ENCODE data around the gene S100A11. TPM values are rescaled to one million over a fixed set of nuclear protein-coding genes. Genes with fewer than 3 reads are reported as not detected.

S100A11 gene
- total and polyA plus RNA-seq, 9 of the 15 experiments (the other 6 are each of a cell fraction or from before 2014, with no cell fraction given): 131 to 808 (median 235) TPM

GRCh38 chr1:152047730-152048415 lies 11.1 kb upstream of the S100A11 start (continued):
- no peak for TF ChIP-seq BRCA1 (IDR thresholded peaks at IDR 0.05)
- TF ChIP-seq BRCA1 (CRISPR knock-in tag; IDR thresholded peaks at IDR 0.05): no peak
- no peak for TF ChIP-seq DEAF1 (CRISPR knock-in tag; IDR thresholded peaks at IDR 0.05)
- 0 out of 2 replicates have a peak, but pooled peaks have one; percentile 21 for TF ChIP-seq PATZ1 (CRISPR knock-in tag; IDR thresholded peaks at IDR 0.05; ENCODE audit: borderline replicate concordance)
- 0 out of 2 replicates have a peak, but pooled peaks have one; percentile 30 for TF ChIP-seq RREB1 (CRISPR knock-in tag; IDR thresholded peaks at IDR 0.05)
- TF ChIP-seq NR0B1 (IDR thresholded peaks at IDR 0.05; ENCODE audit: partially characterized antibody): no peak
